Activated T-cell treated with anti-CD3 and anti-CD28 coated beads for 48 hours (primary cell): ENCODE results near the gene TBCEL.
"Not testable (repeated sequence)": the region's sequence is repeated elsewhere in the genome, so short reads cannot be mapped to it uniquely, and the experiment has no call there.

Experiments
- DNase-seq: peaks from one replicate; pipeline ENCODE4 v3.0.0-alpha.2; 2020; ENCODE audit warnings: low read depth

The TBCEL gene

GRCh38 chr11:121105481-121106195 is 81.7 kb downstream of the TBCEL start:
- no peak for DNase-seq

- no peak for DNase-seq
Observed at GRCh38 chr11:121106812-121107211, 82.9 kb downstream of the TBCEL start.

GRCh38 chr11:121108413-121108812 is 84.5 kb downstream of the TBCEL start:
- DNase-seq = no peak

- DNase-seq = no peak
Observed at GRCh38 chr11:121109471-121109870, 85.6 kb downstream of the TBCEL start.

- no peak for DNase-seq
Observed at GRCh38 chr11:121109916-121110586, 86.1 kb downstream of the TBCEL start.

GRCh38 chr11:121110871-121111724 is 87.2 kb downstream of the TBCEL start:
- no peak for DNase-seq

- DNase-seq = peak; percentile 15
Observed at GRCh38 chr11:121112498-121113455, 88.9 kb downstream of the TBCEL start.

GRCh38 chr11:121113611-121114010 is 89.7 kb downstream of the TBCEL start:
- no peak for DNase-seq

- not testable (repeated sequence) for DNase-seq
Observed at GRCh38 chr11:121115024-121115423, 91.1 kb downstream of the TBCEL start.

GRCh38 chr11:121117788-121118187 is 93.9 kb downstream of the TBCEL start:
- no peak for DNase-seq

GRCh38 chr11:121119440-121119839 is 95.5 kb downstream of the TBCEL start:
- DNase-seq = no peak

GRCh38 chr11:121122328-121122727 is 98.4 kb downstream of the TBCEL start:
- no peak for DNase-seq

GRCh38 chr11:121123496-121124069 is 99.7 kb downstream of the TBCEL start:
- DNase-seq = no peak

GRCh38 chr11:121127809-121128208 is 103.9 kb downstream of the TBCEL start:
- no peak for DNase-seq

- DNase-seq = no peak
Observed at GRCh38 chr11:121129362-121130340, 105.7 kb downstream of the TBCEL start.

GRCh38 chr11:121131656-121132055 is 107.8 kb downstream of the TBCEL start:
- no peak for DNase-seq

- DNase-seq = no peak
Observed at GRCh38 chr11:121132211-121132976, 108.5 kb downstream of the TBCEL start.

GRCh38 chr11:121134741-121135312 is 110.9 kb downstream of the TBCEL start:
- no peak for DNase-seq

- DNase-seq = no peak
Observed at GRCh38 chr11:121137005-121137404, 113.1 kb downstream of the TBCEL start.
